GM18498 (cell line): ENCODE data around the gene TTC33.
A peak's percentile ranks its signal among the peaks of the same experiment; 100 is the strongest.

Source experiments
- ATAC-seq: cut with Tn5 transposase; IDR thresholded peaks from one replicate; pipeline ENCODE4 v1.9.1; 2021; ENCODE audit warnings: mild to moderate bottlenecking, moderate library complexity; ENCODE audit not compliant: unreplicated experiment

The TTC33 gene

GRCh38 chr5:40780858-40781257, 25.1 kb upstream of the TTC33 start:
- no peak for ATAC-seq

- ATAC-seq = no peak
Measured at GRCh38 chr5:40780199-40780598, 24.4 kb upstream of the TTC33 start.

- no peak for ATAC-seq
Measured at GRCh38 chr5:40779561-40779960, 23.8 kb upstream of the TTC33 start.

GRCh38 chr5:40778133-40778532, 22.4 kb upstream of the TTC33 start:
- ATAC-seq = no peak

- ATAC-seq = no peak
Measured at GRCh38 chr5:40776658-40776977, 20.9 kb upstream of the TTC33 start.

- no peak for ATAC-seq
Measured at GRCh38 chr5:40775846-40776657, 20.3 kb upstream of the TTC33 start.

GRCh38 chr5:40775085-40775845, 19.5 kb upstream of the TTC33 start:
- no peak for ATAC-seq

GRCh38 chr5:40774623-40775022, 18.9 kb upstream of the TTC33 start:
- ATAC-seq = no peak

- no peak for ATAC-seq
Measured at GRCh38 chr5:40770764-40771163, 15.0 kb upstream of the TTC33 start.

GRCh38 chr5:40762705-40763104, 6.9 kb upstream of the TTC33 start:
- ATAC-seq = no peak

- no peak for ATAC-seq
Measured at GRCh38 chr5:40757400-40757799, 1.6 kb upstream of the TTC33 start.

- ATAC-seq = peak; percentile 85
Measured at GRCh38 chr5:40755093-40755406, 711 bp downstream of the TTC33 start.

GRCh38 chr5:40754381-40755092, 1.2 kb downstream of the TTC33 start:
- ATAC-seq = peak; percentile 16

- ATAC-seq = no peak
Measured at GRCh38 chr5:40746703-40747102, 9.1 kb downstream of the TTC33 start.

GRCh38 chr5:40743771-40744170, 12.0 kb downstream of the TTC33 start:
- ATAC-seq = no peak

GRCh38 chr5:40738502-40738901, 17.3 kb downstream of the TTC33 start:
- no peak for ATAC-seq

- ATAC-seq = peak; percentile 78
Measured at GRCh38 chr5:40736103-40736875, 19.5 kb downstream of the TTC33 start.

GRCh38 chr5:40735609-40736008, 20.2 kb downstream of the TTC33 start:
- ATAC-seq = no peak

GRCh38 chr5:40734986-40735385, 20.8 kb downstream of the TTC33 start:
- ATAC-seq = no peak

GRCh38 chr5:40733879-40734563, 21.7 kb downstream of the TTC33 start:
- no peak for ATAC-seq

- no peak for ATAC-seq
Measured at GRCh38 chr5:40733434-40733833, 22.3 kb downstream of the TTC33 start.
